Thyroid gland (tissue), 4 donors: ENCODE data around the gene WDR93.

ENCODE experiments used
- POLR2A ChIP-seq, 2 donors: fragments of 450-650 bp; IDR thresholded peaks; one replicate each; pipeline ENCODE4 v1.6.1; 2017; ENCODE audit warnings: antibody characterized with exemption in 2 of 2, mild to moderate bottlenecking in 2 of 2, moderate library complexity in 1 of 2
- TF ChIP-seq, protein P1 (sequence below), 6 experiments: fragments of 200-600 bp in 3 of 6; fragments of 450-650 bp in 3 of 6; sonication (generic) in 3 of 6; IDR thresholded peaks; one replicate each; pipeline ENCODE4 v1.5.1; 2016 to 2019; ENCODE audit warnings: antibody characterized with exemption in 6 of 6, mild to moderate bottlenecking in 2 of 6, inconsistent platforms in 1 of 6, moderate library complexity in 1 of 6

DNA sequence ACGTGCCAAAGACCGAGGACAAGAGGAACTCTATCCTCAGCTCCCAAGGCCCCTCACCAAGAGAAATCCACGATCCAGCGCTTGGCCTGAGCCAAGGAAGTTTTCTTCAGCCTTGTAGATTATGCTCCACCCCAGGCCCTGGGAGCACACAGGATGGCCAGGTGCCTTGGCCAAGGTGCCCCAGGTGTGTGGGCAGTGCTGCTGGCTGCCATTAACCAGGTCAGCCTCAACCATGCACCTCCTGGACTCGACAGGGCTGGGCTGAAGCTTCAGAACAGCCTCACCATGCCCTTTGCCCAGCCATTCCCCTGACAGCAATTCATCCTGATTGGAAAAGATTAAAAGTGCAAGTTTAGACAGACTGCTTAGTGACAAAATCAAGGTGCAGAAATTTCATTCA is 71.3 kb downstream of the WDR93 start:
- TF ChIP-seq POLR2A (IDR thresholded peaks at IDR 0.05), result no peak
- TF ChIP-seq, protein P1, sequence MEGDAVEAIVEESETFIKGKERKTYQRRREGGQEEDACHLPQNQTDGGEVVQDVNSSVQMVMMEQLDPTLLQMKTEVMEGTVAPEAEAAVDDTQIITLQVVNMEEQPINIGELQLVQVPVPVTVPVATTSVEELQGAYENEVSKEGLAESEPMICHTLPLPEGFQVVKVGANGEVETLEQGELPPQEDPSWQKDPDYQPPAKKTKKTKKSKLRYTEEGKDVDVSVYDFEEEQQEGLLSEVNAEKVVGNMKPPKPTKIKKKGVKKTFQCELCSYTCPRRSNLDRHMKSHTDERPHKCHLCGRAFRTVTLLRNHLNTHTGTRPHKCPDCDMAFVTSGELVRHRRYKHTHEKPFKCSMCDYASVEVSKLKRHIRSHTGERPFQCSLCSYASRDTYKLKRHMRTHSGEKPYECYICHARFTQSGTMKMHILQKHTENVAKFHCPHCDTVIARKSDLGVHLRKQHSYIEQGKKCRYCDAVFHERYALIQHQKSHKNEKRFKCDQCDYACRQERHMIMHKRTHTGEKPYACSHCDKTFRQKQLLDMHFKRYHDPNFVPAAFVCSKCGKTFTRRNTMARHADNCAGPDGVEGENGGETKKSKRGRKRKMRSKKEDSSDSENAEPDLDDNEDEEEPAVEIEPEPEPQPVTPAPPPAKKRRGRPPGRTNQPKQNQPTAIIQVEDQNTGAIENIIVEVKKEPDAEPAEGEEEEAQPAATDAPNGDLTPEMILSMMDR (IDR thresholded peaks at IDR 0.05), result no peak
